K562 (cell line): Measurements from ENCODE around the gene CTTNBP2NL. TPM values are rescaled to one million over a fixed set of nuclear protein-coding genes. Genes with fewer than 3 reads are reported as not detected.

Experiments
- NFIX ChIP-seq: fragments of 250-450 bp; sonication (Bioruptor Pico); IDR thresholded peaks from 2 replicates; pipeline ENCODE4 v1.4.0; 2020; ENCODE audit warnings: low read depth, mild to moderate bottlenecking, moderate library complexity
- NFYB ChIP-seq: IDR thresholded peaks from 2 replicates; pipeline ENCODE4 v1.6.1; 2011; ENCODE audit warnings: mild to moderate bottlenecking, moderate library complexity; ENCODE audit not compliant: insufficient read length; ENCODE audit errors: extremely low read depth
- polyA plus RNA-seq, 8 experiments: library from polyadenylated mRNA; depleted of rRNA in 4 of 8; stranded (reverse) in 5 of 8; unstranded in 3 of 8; fragments of >200 nt; fragmentation: Nextera tagmentation in 2 of 8; fragmentation: Illumina TruSeq in 1 of 8; extraction: Ambion mirVana in 2 of 8; extraction: Trizol in 1 of 8; gene quantifications; 2 replicates each; pipeline versions ENCODE4 v1.2.1 to v1.2.3, GENCODE V29; 2011 to 2014; ENCODE audit warnings: inconsistent platforms in 1 of 8, missing spikeins in 1 of 8
- total RNA-seq, 7 experiments: library from RNA; depleted of rRNA in 6 of 7; stranded (reverse); fragments of >200 nt in 6 of 7; fragmentation: Illumina TruSeq in 2 of 7; extraction: Trizol in 2 of 7; gene quantifications; 2 replicates each; pipeline versions ENCODE4 v1.2.1 to v1.2.3, GENCODE V29; 2011 to 2021; ENCODE audit warnings: low replicate concordance in 1 of 7
- TF ChIP-seq, protein P1 (sequence below): fragments of 450-650 bp; IDR thresholded peaks from 2 replicates; pipeline ENCODE4 v1.6.1; 2016; ENCODE audit warnings: mild to moderate bottlenecking, moderate library complexity
- TF ChIP-seq, protein P2 (sequence below): fragments of 450-650 bp; IDR thresholded peaks from 2 replicates; pipeline ENCODE4 v1.6.1; 2016; ENCODE audit warnings: low read depth

CTTNBP2NL gene
- total and polyA plus RNA-seq, 9 of the 15 experiments (the other 6 are each of a cell fraction or from before 2014, with no cell fraction given) = 0.27 to 1.4 (median 0.62) TPM

GRCh38 chr1:112394743-112395062 lies 1.3 kb upstream of the CTTNBP2NL start (continued):
- TF ChIP-seq, protein P1, sequence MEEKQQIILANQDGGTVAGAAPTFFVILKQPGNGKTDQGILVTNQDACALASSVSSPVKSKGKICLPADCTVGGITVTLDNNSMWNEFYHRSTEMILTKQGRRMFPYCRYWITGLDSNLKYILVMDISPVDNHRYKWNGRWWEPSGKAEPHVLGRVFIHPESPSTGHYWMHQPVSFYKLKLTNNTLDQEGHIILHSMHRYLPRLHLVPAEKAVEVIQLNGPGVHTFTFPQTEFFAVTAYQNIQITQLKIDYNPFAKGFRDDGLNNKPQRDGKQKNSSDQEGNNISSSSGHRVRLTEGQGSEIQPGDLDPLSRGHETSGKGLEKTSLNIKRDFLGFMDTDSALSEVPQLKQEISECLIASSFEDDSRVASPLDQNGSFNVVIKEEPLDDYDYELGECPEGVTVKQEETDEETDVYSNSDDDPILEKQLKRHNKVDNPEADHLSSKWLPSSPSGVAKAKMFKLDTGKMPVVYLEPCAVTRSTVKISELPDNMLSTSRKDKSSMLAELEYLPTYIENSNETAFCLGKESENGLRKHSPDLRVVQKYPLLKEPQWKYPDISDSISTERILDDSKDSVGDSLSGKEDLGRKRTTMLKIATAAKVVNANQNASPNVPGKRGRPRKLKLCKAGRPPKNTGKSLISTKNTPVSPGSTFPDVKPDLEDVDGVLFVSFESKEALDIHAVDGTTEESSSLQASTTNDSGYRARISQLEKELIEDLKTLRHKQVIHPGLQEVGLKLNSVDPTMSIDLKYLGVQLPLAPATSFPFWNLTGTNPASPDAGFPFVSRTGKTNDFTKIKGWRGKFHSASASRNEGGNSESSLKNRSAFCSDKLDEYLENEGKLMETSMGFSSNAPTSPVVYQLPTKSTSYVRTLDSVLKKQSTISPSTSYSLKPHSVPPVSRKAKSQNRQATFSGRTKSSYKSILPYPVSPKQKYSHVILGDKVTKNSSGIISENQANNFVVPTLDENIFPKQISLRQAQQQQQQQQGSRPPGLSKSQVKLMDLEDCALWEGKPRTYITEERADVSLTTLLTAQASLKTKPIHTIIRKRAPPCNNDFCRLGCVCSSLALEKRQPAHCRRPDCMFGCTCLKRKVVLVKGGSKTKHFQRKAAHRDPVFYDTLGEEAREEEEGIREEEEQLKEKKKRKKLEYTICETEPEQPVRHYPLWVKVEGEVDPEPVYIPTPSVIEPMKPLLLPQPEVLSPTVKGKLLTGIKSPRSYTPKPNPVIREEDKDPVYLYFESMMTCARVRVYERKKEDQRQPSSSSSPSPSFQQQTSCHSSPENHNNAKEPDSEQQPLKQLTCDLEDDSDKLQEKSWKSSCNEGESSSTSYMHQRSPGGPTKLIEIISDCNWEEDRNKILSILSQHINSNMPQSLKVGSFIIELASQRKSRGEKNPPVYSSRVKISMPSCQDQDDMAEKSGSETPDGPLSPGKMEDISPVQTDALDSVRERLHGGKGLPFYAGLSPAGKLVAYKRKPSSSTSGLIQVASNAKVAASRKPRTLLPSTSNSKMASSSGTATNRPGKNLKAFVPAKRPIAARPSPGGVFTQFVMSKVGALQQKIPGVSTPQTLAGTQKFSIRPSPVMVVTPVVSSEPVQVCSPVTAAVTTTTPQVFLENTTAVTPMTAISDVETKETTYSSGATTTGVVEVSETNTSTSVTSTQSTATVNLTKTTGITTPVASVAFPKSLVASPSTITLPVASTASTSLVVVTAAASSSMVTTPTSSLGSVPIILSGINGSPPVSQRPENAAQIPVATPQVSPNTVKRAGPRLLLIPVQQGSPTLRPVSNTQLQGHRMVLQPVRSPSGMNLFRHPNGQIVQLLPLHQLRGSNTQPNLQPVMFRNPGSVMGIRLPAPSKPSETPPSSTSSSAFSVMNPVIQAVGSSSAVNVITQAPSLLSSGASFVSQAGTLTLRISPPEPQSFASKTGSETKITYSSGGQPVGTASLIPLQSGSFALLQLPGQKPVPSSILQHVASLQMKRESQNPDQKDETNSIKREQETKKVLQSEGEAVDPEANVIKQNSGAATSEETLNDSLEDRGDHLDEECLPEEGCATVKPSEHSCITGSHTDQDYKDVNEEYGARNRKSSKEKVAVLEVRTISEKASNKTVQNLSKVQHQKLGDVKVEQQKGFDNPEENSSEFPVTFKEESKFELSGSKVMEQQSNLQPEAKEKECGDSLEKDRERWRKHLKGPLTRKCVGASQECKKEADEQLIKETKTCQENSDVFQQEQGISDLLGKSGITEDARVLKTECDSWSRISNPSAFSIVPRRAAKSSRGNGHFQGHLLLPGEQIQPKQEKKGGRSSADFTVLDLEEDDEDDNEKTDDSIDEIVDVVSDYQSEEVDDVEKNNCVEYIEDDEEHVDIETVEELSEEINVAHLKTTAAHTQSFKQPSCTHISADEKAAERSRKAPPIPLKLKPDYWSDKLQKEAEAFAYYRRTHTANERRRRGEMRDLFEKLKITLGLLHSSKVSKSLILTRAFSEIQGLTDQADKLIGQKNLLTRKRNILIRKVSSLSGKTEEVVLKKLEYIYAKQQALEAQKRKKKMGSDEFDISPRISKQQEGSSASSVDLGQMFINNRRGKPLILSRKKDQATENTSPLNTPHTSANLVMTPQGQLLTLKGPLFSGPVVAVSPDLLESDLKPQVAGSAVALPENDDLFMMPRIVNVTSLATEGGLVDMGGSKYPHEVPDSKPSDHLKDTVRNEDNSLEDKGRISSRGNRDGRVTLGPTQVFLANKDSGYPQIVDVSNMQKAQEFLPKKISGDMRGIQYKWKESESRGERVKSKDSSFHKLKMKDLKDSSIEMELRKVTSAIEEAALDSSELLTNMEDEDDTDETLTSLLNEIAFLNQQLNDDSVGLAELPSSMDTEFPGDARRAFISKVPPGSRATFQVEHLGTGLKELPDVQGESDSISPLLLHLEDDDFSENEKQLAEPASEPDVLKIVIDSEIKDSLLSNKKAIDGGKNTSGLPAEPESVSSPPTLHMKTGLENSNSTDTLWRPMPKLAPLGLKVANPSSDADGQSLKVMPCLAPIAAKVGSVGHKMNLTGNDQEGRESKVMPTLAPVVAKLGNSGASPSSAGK = peak; percentile 40; the same call in 1 of the 2 replicates
- TF ChIP-seq, protein P2, sequence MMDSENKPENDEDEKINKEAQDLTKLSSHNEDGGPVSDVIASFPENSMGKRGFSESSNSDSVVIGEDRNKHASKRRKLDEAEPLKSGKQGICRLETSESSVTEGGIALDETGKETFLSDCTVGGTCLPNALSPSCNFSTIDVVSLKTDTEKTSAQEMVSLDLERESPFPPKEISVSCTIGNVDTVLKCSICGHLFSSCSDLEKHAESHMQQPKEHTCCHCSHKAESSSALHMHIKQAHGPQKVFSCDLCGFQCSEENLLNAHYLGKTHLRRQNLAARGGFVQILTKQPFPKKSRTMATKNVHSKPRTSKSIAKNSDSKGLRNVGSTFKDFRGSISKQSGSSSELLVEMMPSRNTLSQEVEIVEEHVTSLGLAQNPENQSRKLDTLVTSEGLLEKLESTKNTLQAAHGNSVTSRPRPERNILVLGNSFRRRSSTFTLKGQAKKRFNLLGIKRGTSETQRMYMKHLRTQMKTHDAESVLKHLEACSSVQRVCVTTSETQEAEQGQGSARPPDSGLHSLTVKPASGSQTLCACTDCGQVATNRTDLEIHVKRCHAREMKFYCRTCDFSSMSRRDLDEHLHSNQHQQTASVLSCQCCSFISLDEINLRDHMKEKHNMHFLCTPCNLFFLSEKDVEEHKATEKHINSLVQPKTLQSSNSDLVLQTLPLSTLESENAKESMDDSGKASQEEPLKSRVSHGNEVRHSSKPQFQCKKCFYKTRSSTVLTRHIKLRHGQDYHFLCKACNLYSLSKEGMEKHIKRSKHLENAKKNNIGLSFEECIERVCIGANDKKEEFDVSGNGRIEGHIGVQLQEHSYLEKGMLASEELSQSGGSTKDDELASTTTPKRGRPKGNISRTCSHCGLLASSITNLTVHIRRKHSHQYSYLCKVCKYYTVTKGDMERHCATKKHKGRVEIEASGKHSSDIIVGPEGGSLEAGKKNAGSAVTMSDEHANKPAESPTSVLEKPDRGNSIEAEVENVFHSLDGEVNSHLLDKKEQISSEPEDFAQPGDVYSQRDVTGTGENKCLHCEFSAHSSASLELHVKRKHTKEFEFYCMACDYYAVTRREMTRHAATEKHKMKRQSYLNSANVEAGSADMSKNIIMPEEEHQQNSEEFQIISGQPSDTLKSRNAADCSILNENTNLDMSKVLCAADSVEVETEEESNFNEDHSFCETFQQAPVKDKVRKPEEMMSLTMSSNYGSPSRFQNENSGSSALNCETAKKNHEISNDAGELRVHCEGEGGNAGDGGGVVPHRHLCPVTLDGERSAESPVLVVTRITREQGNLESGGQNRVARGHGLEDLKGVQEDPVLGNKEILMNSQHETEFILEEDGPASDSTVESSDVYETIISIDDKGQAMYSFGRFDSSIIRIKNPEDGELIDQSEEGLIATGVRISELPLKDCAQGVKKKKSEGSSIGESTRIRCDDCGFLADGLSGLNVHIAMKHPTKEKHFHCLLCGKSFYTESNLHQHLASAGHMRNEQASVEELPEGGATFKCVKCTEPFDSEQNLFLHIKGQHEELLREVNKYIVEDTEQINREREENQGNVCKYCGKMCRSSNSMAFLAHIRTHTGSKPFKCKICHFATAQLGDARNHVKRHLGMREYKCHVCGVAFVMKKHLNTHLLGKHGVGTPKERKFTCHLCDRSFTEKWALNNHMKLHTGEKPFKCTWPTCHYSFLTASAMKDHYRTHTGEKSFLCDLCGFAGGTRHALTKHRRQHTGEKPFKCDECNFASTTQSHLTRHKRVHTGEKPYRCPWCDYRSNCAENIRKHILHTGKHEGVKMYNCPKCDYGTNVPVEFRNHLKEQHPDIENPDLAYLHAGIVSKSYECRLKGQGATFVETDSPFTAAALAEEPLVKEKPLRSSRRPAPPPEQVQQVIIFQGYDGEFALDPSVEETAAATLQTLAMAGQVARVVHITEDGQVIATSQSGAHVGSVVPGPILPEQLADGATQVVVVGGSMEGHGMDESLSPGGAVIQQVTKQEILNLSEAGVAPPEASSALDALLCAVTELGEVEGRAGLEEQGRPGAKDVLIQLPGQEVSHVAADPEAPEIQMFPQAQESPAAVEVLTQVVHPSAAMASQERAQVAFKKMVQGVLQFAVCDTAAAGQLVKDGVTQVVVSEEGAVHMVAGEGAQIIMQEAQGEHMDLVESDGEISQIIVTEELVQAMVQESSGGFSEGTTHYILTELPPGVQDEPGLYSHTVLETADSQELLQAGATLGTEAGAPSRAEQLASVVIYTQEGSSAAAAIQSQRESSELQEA = no peak
- TF ChIP-seq NFIX (CRISPR knock-in tag) (no peak), NFYB (no peak)
